Upper lobe of right lung (tissue), 1 donor: Measurements from ENCODE around the gene TTC1. TPM values are rescaled to one million over a fixed set of nuclear protein-coding genes. Genes with fewer than 3 reads are reported as not detected.
"Not testable (repeated sequence)": the region's sequence is repeated elsewhere in the genome, so short reads cannot be mapped to it uniquely, and the experiment has no call there.

ENCODE experiments used
- ATAC-seq: fragments of 200-7000 bp; cut with Tn5 transposase; one replicate; pipeline ENCODE4 v1.9.1; 2020; ENCODE audit warnings: mild to moderate bottlenecking, moderate library complexity
- DNase-seq: peaks from one replicate; pipeline ENCODE4 v3.0.0-alpha.2; 2020
- H3K27ac ChIP-seq: fragments of 200-600 bp; one replicate; pipeline ENCODE4 v1.8.0; 2022
- H3K27me3 ChIP-seq: fragments of 200-600 bp; one replicate; pipeline ENCODE4 v1.8.0; 2022; ENCODE audit warnings: mild to moderate bottlenecking
- H3K36me3 ChIP-seq: fragments of 200-600 bp; one replicate; pipeline ENCODE4 v1.8.0; 2022
- H3K4me1 ChIP-seq: fragments of 200-600 bp; one replicate; pipeline ENCODE4 v1.8.0; 2022
- H3K4me3 ChIP-seq: fragments of 200-600 bp; one replicate; pipeline ENCODE4 v1.8.0; 2022; ENCODE audit warnings: mild to moderate bottlenecking
- H3K9me3 ChIP-seq: fragments of 200-600 bp; one replicate; pipeline ENCODE4 v1.8.0; 2022
- CTCF ChIP-seq: fragments of 200-600 bp; IDR thresholded peaks from one replicate; pipeline ENCODE4 v1.8.0; 2022; ENCODE audit warnings: antibody characterized with exemption
- intact Hi-C: fragments of 100-400 bp; cut with DNase I; formaldehyde crosslinking; loops from one replicate; pipeline ENCODE4 v1.11.0; 2022
- long read RNA-seq: library from polyadenylated mRNA; unstranded; transcript quantifications from one replicate; pipeline ENCODE4 v2.0.0, GENCODE V29; 2021
- total RNA-seq: library from RNA; stranded (reverse); fragmentation: NEBNext Ultra II Directional; extraction: Animal tissue kit (Norgen Biotek cat#: 25700); gene quantifications from one replicate; pipeline ENCODE4 v1.2.1, GENCODE V29; 2021
- donor health status: DM: no; HTN: yes; CAD: no; lungs with severe emphysema.

TTC1 gene
- 39.6 TPM for total RNA-seq
- long read RNA-seq, transcript TTC1-201 (8 exons, 1,467 nt), result major isoform, 26 of 34 reads
- long read RNA-seq, partial matches to known transcripts, result 1 of 34 reads
- long read RNA-seq, other reads (novel, unspliced or antisense), result 3 of 34 reads

GRCh38 chr5:160008877-160009590, at the start of gene TTC1:
Gene TTC1 (plus strand): TSS chr5:160009139. CDS start chr5:160010529, 1,390 bp downstream.
- no peak for TF ChIP-seq CTCF
- H3K9me3 ChIP-seq, result no peaks in the 10 kb centered on the region
- ATAC-seq (peak; percentile 99), DNase-seq (peak; percentile 90)
- H3K4me1 ChIP-seq, result peaks cover 18% of the 10 kb centered on the region
- H3K27ac ChIP-seq, result peak within 1 kb of the TSS; percentile 77
- peaks cover 34% of the 10 kb centered on the region for H3K36me3 ChIP-seq
- intact Hi-C loops, result no loop called here
- no peaks in the 10 kb centered on the region for H3K27me3 ChIP-seq
- H3K4me3 ChIP-seq, result peak within 1 kb of the TSS; percentile 64

GRCh38 chr5:159961176-159962160, 47.5 kb upstream of the TTC1 start:
- no peak for DNase-seq
- TF ChIP-seq CTCF, result no peak
- Histone ChIP-seq H3K27me3 (no peaks in the 10 kb centered on the region), H3K36me3 (no peaks in the 10 kb centered on the region), H3K4me1 (no peaks in the 10 kb centered on the region), H3K27ac (no peak overlapping the region), H3K4me3 (no peak overlapping the region), H3K9me3 (no peaks in the 10 kb centered on the region)
- intact Hi-C loops, result no loop called here
- no peak for ATAC-seq

DNA sequence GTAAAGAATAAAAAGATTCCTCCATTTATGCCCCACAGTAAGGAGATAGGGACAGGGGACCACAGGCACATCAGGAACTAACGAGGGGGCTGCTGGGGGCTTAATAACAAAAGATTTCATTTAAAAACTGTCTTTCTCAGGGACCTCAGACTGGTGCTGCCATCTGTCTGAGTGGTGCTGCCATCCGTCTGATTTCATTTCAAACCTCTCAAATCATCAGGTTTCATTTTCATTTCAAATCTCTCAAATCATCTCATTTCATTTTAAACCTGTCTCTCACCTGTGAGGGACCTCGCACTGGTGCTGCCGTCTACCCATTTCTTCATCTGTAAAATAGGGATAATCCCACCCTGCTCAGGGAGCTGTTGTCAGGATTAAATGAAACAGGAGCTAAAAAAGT, 46.7 kb upstream of the TTC1 start:
- ATAC-seq (no peak), DNase-seq (no peak)
- Histone ChIP-seq H3K27ac (no peak overlapping the region), H3K4me3 (no peak overlapping the region), H3K9me3 (no peaks in the 10 kb centered on the region), H3K36me3 (no peaks in the 10 kb centered on the region), H3K27me3 (peaks cover under 1% of the 10 kb centered on the region), H3K4me1 (no peaks in the 10 kb centered on the region)
- intact Hi-C loops, result no loop called here
- no peak for TF ChIP-seq CTCF

GRCh38 chr5:159963935-159964334, 45.0 kb upstream of the TTC1 start:
- ATAC-seq (no peak), DNase-seq (no peak)
- Histone ChIP-seq H3K9me3 (no peaks in the 10 kb centered on the region), H3K36me3 (no peaks in the 10 kb centered on the region), H3K4me1 (no peaks in the 10 kb centered on the region), H3K27me3 (peaks cover 3% of the 10 kb centered on the region), H3K27ac (no peak overlapping the region), H3K4me3 (no peak overlapping the region)
- intact Hi-C loops, result no loop called here
- no peak for TF ChIP-seq CTCF

- no peaks in the 10 kb centered on the region for H3K4me1 ChIP-seq
- intact Hi-C loops, result no loop called here
- DNase-seq, result peak; percentile 74
- no peak overlapping the region for H3K4me3 ChIP-seq
- H3K9me3 ChIP-seq, result no peaks in the 10 kb centered on the region
- peaks cover 10% of the 10 kb centered on the region for H3K27me3 ChIP-seq
- no peak overlapping the region for H3K27ac ChIP-seq
- peak; percentile 68 for TF ChIP-seq CTCF
- no peaks in the 10 kb centered on the region for H3K36me3 ChIP-seq
- peak; percentile 86 for ATAC-seq
Measured at GRCh38 chr5:159965031-159965837, 43.7 kb upstream of the TTC1 start.

DNA sequence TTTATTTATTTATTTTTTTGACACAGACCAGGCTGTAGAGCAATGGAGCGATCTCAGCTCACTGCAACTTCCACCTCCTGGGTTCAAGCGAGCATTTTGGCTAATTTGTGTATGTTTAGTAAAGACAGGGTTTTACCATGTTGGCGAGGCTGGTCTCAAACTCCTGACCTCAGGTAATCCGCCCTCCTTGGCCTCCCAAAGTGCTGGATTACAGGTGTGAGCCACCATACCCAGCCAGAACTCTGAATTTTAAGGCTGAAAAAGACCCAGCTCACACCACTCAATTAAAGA, 43.2 kb upstream of the TTC1 start:
- ATAC-seq, H3K9me3 ChIP-seq, H3K27ac ChIP-seq, intact Hi-C loops, H3K4me1 ChIP-seq, DNase-seq, H3K36me3 ChIP-seq, H3K4me3 ChIP-seq: not testable (repeated sequence)
- H3K27me3 ChIP-seq, result peaks cover 14% of the 10 kb centered on the region
